ENCODE results near the gene TBCD.

GRCh38 chr17:82895087-82895486 is 143.2 kb downstream of the TBCD start:
- TF ChIP-seq CTCF (conservative IDR thresholded peaks at IDR 0.05 in 1 of 2, IDR thresholded peaks at IDR 0.05 in 1 of 2; ENCODE audit: extremely low read depth in 1 of 2, insufficient read depth in 1 of 2, low read depth in 1 of 2, low read length in 2 of 2) (no peak), EZH2 (IDR thresholded peaks at IDR 0.05; ENCODE audit: borderline replicate concordance, low read length) (no peak)

Data from mammary epithelial cell (primary cell).